Stimulated activated CD4-positive, alpha-beta T cell treated with anti-CD3 and anti-CD28 coated beads, Interleukin-15, amount 100 ng/mL, for 48 hours (primary cell): ENCODE results near the gene CGB1.
"Not testable (repeated sequence)": the region's sequence is repeated elsewhere in the genome, so short reads cannot be mapped to it uniquely, and the experiment has no call there.

Experiments used
- DNase-seq, 2 donors: peaks; one replicate each; pipeline ENCODE4 v3.0.0-alpha.2; 2020; ENCODE audit warnings: low read depth in 2 of 2

The CGB1 gene

DNA sequence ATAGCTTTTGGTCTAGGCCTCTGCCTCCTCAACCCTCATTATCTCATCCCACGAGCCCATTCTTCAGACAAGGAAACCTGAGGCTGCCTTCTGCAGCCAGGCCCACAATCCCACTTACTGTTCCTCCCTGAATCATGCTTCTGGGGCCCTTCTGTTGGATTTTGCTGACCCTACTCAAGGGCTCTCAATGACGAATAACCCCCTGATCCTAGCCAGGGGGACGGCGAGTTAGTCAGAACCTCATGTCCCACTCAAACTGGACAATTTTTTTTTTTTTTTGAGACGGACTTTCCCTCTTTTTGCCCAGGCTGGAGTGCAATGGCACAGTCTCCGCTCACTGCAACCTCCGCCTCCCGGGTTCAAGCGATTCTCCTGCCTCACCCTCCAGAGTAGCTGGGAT is 14.6 kb downstream of the CGB1 start:
- no peak for DNase-seq

DNA sequence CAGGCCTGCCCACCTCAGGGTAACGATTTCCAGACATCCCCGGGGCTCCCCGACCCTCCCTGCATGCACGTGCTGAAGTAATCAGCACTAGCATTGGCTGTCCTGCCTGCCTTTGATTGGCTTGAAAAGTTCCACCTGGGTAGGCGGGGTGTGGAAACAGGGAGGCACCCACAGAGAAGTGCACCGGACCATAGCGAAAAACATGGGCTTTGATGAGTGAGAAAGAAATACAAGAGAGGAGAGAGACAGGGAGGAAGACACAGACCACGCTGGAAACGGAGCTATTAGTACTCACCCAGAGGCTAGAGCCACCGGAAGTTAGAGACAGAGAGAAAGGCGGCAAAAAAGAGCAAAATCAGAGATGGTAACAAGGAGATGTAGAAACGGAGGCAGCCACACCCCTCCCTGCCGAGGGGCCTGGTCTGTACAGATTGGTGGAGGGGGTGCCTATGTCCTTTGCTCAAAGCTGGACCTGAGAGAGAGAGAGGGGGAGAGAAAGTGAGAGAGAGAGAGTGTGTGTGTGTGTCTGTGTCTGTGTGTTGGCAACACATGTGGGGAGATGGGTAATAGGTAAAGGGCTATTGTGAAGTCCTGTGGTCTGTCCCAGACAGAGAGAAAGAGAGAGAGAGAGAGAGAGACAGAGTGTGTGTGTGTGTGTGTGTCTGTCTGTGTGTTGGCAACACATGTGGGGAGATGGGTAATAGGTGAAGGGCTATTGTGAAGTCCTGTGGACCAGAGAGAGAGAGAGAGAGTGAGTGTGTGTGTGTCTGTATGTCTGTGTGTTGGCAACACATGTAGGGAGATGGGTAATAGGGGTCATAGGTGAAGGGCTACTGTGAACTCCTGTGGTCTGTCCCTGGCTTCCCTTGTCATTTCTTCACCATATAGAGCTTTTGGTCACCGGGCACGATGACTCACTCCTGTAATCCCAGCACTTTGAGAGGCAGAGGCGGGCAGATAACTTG is 15.5 kb downstream of the CGB1 start:
- DNase-seq, result no peak

DNA sequence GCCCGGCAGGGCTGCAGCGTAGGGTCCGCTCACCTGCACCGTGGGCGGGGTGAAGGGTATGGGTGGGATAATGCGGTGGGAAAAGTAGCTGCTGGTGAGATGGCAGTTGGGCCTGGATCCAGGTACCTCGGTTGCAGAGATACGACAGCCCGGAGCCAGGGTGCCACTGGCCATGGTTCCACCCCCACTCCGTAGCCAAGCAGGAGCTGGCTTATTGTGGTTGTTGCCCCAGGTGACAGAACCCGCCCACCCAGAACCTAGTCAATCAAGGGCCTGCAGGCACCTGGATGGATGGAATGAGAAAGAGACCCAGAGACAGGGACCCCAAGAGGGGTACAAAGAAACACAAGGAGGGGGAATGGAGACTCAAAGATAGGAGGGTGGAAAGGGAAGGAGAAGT is 16.4 kb downstream of the CGB1 start:
- no peak for DNase-seq

DNA sequence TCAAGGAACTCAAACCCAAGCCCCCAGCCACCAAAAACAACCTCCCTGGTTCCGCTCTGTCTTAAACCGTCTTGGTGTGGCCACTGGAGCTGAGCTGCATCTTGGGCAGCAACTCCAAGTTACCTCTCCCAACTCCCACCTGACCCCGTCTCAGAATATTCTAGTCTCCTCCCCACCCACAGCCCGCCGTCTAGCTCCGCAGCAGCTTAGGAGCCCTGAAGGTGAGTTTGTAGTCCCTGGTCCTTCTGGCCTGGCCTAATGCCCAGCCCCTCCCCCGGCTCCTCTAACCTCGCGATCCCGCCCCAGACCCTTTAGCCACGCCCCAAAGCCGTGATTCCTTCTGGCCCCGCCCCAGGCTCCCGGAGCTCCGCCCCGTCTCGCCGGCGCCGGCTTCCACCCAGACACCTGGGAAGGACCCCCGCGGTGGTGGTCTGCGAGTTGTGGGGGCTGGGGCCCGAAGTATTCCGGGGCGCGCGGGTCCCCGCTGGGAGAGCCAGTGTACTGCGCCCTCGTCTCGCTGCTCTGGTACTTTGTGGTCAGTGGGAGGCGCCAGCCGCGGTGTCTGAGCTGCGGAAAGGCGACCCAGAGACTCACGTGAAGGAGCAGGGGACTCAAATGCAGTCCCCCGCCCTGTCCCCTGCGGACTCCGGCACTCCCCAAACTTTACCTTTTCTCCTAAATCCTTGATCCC is 17.3 kb downstream of the CGB1 start:
- peak; percentile 47 to 61 for DNase-seq

DNA sequence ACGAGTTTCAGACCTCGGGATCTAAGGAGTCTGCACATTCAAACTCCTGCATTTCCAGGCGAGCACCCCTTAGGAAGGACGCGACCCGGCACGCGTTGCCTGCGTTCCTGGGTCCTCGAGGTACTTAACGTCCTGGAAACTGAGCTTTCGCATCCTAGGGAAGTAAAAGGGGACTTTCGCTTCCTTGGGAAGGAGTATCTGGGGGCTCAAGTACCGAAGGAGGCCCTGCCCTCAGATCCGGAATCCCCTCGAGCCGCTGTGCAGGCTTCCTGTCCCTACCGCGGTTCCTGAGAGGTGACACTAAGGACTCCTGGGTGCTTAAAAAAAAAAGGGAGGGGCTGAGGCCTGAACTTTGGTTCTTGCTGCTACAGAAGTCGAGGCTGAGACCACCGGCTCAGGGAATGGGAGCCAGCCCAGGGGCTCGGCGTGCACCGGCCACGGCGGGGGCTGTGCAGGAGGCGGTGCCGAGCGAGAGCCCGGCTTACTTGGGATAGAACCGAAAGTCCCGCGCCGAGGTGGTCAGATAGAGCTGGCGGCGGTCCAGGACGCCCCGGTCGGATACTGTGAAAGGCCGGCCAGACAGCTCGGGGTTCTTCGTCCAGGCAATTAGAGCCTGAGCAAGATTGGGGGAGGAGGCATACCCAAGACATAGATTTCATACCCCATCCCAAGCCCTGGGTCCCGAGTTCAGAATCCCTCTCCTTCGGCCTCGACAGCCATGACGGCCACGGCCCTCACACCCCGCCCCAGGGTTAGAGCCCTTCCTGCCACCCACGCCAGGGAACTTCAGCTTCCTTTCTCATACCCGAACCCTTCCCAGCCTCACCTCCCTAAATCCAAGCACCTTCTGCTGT is 18.1 kb downstream of the CGB1 start:
- DNase-seq, result not testable (repeated sequence)

DNA sequence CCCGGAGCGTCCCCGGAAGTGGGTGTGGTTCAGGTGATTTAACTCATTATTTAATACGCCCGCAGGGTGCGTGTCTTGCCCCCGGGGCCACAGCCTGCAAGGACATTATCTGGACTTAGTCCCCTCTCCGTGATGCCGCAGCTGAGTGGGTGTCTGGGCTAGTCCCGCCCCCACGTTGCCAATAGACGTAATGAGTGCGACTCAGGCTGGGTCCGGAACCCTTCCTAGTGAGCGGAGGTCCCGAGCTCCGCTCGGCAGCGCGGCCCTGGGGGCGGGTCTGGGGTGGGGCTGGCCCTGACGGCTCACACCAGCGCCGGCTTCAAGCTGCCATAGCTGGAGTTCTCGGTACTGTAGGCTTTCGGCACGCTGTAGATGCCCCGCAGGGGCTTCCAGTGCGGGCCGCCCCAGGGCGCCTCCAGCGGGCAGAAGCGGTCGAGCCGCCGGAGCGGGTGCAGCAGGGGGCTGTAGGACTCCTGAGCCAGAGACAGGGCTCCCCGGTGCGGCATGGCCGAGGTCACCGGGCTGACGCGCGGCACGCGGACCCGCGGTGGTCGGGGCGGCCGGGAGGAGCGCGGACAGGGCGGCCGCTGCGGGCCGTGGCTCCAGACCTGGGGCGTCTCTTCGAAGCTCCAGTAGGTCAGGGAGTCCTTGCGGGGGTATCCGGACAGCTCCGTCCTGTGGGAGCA is 18.9 kb downstream of the CGB1 start:
- peak in 1 of 2 donors; percentile 46 for DNase-seq

DNA sequence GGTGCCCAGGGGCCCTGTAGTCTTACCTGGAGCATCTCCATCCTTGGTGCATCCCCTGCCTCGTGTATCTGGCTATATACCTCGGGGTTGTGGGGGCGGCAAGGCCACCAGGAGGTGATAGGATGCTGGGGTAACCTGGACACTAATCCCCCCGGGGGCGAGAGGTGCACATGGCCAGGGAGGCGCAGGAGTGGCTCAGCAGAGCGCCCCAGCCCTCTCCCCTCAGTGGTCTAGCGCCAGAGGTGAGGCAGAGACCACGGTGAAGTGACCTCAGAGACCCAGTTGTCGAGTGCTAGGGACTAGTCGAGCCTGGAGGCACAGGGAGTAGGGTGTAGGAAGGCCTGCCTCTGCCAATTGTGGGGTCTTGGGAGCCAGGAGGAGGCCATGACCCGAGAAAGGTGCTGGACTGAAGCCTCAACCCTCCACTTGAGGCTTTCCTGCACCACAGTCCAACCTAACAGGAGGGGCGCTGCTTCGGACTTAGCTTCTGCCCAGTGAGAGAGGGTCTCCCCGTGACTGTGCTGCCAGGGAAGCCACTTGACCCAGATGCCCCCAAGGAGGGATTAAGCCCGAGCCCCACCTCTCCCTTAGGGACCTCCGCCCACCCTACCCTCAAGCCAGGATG is 19.5 kb downstream of the CGB1 start, which contains the start of gene LHB:
Gene LHB, minus strand, starts transcription at position 51 of the 625 bp plus-strand sequence. Its CDS starts 10 bp downstream, at position 41.
- DNase-seq, result no peak

DNA sequence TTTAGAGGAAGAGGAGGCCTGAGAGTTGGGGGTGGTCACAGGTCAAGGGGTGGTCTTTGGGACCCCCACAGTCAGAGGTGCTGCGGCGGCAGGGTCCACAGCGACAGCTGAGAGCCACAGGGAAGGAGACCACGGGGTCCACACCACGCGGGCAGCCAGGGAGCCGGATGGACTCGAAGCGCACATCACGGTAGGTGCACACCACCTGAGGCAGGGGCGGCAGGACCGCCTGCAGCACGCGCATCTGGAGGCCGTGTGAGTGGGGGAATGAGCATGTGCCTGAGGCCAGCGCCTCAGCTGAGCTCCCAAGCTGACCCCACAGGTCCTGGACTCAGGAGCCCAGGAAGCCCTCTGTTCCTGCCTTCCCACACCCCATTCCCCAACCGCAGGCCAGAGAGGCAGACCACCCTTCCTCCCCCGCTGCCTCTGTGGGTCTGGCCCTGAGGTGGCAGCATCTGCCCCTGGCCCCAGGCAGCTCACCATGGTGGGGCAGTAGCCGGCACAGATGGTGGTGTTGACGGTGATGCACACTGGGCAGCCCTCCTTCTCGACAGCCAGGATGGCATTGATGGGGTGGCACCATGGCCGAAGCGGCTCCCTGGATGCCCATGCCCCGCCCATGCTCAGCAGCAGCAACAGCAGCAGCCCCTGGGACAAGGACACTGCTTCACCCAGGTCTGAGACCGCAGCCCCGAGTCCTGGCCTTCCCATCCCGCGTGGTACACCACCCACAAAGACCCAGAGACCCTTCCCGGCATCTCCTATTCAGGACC is 20.4 kb downstream of the CGB1 start:
- DNase-seq, result no peak

DNA sequence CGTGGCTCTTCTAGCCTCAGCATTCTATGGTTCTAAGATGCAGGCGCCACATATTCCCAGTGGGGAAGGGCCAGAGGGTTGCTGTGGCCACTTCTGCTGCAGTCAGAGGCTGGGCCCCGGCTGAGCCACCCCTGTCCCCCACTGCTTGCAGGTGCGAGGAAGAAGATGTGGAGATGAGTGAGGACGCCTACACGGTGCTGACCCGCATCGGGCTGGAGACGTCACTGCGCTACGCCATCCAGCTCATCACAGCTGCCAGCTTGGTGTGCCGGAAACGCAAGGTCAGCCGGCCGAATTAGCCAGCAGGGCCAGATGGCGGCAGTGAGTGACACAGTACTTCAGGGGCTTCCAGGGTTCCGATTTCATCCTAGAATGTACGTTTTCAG is 21.8 kb downstream of the CGB1 start:
- DNase-seq, result no peak

DNA sequence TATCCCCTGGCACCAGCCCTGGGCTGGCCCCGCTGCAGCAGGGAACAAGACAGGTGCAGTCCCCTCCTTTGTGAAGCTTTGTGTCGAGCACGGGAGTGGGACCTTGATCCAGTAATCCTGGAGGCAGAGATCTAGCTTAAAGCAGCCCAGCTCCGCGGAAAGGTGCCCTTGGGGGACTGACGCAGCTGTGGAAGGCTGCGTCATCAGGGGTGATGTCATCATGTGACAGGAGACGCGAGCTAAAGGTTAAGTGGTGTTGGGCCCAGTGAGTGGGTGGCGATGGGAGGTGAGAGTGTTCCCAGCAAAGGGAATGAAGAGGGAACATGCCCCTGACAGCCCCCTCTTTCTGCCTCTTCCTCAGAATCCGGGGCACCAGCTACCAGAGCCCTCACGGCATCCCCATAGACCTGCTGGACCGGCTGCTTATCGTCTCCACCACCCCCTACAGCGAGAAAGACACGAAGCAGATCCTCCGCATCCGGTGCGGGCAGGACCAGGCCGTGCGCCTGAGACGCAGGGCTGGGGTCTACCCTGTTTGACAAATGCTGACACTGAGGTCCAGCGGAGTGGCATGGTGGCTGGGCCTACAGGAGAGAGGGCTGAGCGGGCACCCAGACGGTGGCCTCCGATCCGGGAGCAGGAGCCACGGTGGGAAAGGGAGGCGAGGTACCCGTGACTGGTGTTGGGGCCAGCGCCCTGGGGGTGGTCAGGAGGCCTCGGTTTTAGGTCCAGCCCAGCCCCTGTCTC is 22.4 kb downstream of the CGB1 start:
- DNase-seq, result no peak

DNA sequence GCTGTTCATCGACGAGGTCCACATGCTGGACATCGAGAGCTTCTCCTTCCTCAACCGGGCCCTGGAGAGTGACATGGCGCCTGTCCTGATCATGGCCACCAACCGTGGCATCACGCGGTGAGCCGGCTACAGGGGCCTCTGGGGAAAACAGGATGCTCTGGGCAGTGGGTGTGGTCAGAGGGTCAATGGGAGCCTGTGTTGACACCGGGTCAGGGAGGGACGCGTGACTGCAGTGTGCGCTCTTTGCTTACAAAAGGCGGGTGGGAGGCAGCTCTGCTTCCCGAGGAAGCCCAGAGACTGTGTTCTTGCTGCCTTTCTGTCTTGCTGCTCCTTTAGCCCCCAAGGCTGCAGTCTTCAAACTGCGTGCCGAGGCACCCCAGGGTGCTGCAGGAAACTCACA is 25.5 kb downstream of the CGB1 start:
- no peak for DNase-seq

DNA sequence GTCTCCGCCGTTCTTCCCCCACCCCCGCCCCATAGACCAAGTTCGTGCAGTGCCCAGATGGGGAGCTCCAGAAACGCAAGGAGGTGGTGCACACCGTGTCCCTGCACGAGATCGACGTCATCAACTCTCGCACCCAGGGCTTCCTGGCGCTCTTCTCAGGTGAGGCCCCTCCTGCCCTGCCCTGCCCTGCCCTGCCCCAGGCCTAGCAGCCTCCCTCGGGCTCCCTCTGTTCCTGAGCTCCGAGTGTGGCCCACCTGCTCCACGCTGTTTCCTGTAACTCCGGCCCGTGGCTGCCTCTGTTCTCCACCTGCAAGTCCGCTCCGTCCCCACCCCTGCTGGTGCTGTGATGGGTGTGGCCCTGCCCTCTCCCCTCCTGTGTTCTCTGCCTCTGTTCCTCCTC is 26.2 kb downstream of the CGB1 start:
- no peak for DNase-seq

DNA sequence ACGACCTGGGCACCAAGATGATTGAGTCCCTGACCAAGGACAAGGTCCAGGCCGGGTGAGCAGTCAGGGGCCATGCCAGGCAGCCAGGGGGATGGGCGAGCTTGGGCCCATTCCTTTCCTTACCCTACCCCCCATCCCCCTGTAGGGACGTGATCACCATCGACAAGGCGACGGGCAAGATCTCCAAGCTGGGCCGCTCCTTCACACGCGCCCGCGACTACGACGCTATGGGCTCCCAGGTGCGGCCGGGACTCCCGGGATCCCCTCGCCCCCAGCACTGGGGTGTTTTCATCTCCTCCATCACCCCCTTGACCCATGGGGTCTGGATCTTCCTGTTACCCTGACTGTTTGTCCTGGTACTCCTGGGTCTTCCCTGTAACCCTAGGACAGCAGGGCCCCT is 26.9 kb downstream of the CGB1 start:
- DNase-seq, result no peak

DNA sequence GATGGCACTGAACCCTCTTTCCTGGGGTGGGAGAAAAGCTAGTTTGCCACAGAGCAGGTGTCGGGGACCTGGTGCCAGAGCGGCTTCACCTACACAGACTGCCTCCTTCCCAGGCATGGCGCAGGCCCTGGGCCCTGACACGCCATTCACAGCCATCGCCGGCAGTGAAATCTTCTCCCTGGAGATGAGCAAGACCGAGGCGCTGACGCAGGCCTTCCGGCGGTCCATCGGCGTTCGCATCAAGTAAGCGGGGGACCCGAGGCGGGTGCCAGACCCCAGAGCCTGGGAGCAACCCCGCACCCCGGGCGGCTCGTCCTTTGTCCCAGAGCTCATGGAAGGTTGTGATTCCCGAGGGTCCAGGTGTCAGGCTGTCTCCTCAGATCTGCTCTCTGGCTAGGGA is 29.8 kb downstream of the CGB1 start:
- DNase-seq, result no peak

DNA sequence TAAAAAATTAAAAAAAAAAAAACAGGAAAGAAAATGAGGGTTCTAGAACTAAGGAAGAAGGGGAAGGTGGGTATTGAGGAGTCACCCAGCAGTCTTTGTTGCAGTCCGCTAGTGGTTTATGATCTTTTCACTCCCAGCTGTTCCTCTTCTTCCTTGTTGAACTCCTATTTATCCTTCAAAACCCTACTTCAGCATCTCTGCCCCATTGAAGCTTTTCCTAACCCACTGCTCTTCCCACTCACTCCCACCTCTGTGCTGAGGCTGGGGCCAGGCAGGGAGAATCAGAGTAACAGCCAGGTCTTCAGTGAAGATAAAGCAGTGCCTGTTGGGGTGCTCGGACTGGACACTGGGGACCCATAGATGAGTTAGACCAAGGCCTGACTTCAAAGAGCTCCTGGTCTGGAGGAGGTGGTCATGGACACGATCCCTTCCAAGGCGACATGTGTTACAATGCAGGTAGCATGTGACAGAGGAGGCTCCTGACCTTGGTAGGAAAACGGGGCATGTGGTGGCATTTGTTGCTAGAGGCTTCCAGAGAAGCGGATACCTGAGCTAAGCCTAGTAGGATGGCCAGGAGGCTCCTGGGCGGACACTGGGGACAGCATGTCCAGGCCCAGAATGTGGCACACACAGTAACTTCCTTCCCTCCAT is 31.6 kb downstream of the CGB1 start:
- DNase-seq, result no peak

DNA sequence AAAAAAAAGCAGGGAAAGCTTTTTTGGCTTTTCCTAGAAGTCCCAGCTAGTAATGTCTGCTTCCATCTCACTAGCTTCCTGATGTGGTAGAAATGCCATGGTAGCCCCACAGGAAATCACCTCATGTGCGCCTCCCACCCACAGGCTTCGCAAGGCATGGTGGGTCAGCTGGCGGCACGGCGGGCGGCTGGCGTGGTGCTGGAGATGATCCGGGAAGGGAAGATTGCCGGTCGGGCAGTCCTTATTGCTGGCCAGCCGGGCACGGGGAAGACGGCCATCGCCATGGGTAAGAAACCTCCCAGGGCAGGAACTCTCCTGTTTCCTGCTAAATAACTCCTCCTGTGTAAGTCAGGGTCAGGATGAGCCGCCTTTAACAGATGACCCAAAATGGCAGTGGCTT is 32.6 kb downstream of the CGB1 start:
- no peak for DNase-seq

DNA sequence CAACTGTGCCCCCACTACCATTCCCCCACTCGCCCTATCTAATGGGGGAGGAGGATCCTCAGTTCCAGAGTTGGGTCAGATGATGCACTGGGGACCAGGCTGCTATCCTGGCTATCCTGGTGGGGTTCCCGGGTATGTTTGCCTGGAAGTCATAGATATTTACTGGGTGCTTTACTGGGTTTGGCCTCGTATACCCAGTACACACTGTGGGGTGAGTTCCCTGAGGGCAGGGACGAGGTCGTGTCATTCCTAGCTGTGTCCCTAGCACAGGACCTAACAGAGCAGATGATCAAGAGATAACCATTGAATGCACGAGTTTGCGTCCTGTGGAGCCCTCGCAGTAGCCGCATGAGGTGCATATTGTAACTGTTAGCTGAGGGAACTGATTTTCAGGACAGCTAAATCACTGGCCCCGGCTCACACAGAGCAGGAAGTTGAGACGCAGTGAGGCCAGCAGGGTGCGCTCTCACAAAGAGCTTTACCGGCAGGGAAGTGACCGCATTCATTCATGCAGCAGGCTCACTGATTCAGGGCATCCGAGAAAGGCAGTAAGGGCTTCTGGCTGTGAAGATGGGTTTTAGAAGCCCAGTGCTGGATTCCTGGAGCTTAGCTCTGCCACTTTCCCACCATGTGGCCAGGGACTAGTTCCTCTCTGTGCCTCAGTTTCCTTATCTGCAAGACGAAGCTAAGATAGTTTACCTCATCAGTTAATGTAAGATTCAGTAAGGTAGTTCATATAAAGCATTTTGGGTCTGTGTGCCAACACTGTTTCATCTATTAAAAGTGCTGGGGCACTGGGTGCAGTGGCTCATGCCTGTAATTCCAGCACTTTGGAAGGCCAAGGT is 37.0 kb downstream of the CGB1 start:
- peak in 1 of 2 donors; percentile 72 for DNase-seq

DNA sequence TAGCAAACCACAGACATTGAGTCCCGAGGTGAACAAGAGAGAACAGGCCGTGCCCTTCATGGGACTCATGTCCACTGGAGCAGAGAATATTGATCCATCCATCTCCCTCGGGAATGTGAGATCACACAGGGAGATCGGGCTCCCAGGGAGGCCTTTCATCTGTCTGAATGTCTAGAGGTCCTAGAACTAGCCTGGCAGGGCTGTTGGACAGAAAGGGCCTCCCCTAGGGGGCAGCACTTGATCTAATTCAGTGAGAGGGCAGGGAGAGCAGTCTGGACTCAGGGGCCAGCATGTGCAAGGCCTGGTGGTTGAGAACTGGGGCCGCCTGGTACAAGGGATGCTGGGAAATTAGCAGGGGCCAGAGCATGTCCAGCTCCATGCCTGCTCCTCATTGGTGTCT is 38.7 kb downstream of the CGB1 start:
- peak in 1 of 2 donors; percentile 52 for DNase-seq
